H9 (cell line): ENCODE data around the gene KRTAP10-9. TPM values are rescaled to one million over a fixed set of nuclear protein-coding genes. Genes with fewer than 3 reads are reported as not detected.

Source experiments
- DNase-seq: peaks from one replicate; pipeline ENCODE4 v3.0.0-alpha.2; 2017
- H2AFZ ChIP-seq: one replicate; pipeline ENCODE4 v1.6.1; 2013; ENCODE audit warnings: mild to moderate bottlenecking, low read length, control low read depth, moderate library complexity
- H2AK5ac ChIP-seq: 2 replicates; pipeline ENCODE4 v1.6.1; 2013; ENCODE audit warnings: low read length, control low read depth, mixed read lengths; ENCODE audit not compliant: insufficient read length
- H2BK120ac ChIP-seq: one replicate; pipeline ENCODE4 v1.6.1; 2013; ENCODE audit warnings: low read depth, mild to moderate bottlenecking, low read length, control low read depth, inconsistent platforms; ENCODE audit not compliant: poor library complexity, severe bottlenecking
- H2BK12ac ChIP-seq: 2 replicates; pipeline ENCODE4 v1.6.1; 2013; ENCODE audit warnings: low read length, control low read depth, mixed read lengths, low read depth; ENCODE audit not compliant: insufficient read length
- H2BK15ac ChIP-seq: 2 replicates; pipeline ENCODE4 v1.6.1; 2013; ENCODE audit warnings: low read depth, low read length, control low read depth
- H2BK20ac ChIP-seq: one replicate; pipeline ENCODE4 v1.6.1; 2013; ENCODE audit warnings: low read depth, mild to moderate bottlenecking, low read length, control low read depth, inconsistent platforms; ENCODE audit not compliant: poor library complexity, severe bottlenecking
- H2BK5ac ChIP-seq: 2 replicates; pipeline ENCODE4 v1.6.1; 2013; ENCODE audit warnings: low read length, control low read depth, mixed read lengths; ENCODE audit not compliant: insufficient read length
- H3K14ac ChIP-seq: 2 replicates; pipeline ENCODE4 v1.6.1; 2013; ENCODE audit warnings: low read length, control low read depth; ENCODE audit not compliant: insufficient read depth
- H3K18ac ChIP-seq: 2 replicates; pipeline ENCODE4 v1.6.1; 2013; ENCODE audit warnings: low read depth, mild to moderate bottlenecking, mixed read lengths, low read length, control low read depth; ENCODE audit not compliant: insufficient read length
- H3K23ac ChIP-seq: 2 replicates; pipeline ENCODE4 v1.6.1; 2013; ENCODE audit warnings: low read length, control low read depth, mixed read lengths, low read depth; ENCODE audit not compliant: insufficient read length
- H3K23me2 ChIP-seq: 2 replicates; pipeline ENCODE4 v1.6.1; 2013; ENCODE audit warnings: low read depth, mild to moderate bottlenecking, mixed read lengths, low read length, control low read depth; ENCODE audit not compliant: insufficient read length, poor library complexity, severe bottlenecking
- H3K27ac ChIP-seq: 2 replicates; pipeline ENCODE4 v1.5.1; 2013; ENCODE audit warnings: low read length, control low read depth, mixed read lengths, low read depth; ENCODE audit not compliant: insufficient read length
- H3K27me3 ChIP-seq: 2 replicates; pipeline ENCODE4 v1.6.1; 2013; ENCODE audit warnings: low read length, control low read depth, inconsistent platforms; ENCODE audit not compliant: insufficient read depth
- H3K4ac ChIP-seq: 2 replicates; pipeline ENCODE4 v1.6.1; 2013; ENCODE audit warnings: low read depth, mild to moderate bottlenecking, control low read depth, inconsistent platforms, low read length, moderate library complexity
- H3K4me1 ChIP-seq: 2 replicates; pipeline ENCODE4 v1.6.1; 2013; ENCODE audit warnings: low read length, control low read depth, inconsistent platforms; ENCODE audit not compliant: insufficient read depth
- H3K4me2 ChIP-seq: 2 replicates; pipeline ENCODE4 v1.6.1; 2013; ENCODE audit warnings: low read length, control low read depth, mixed read lengths; ENCODE audit not compliant: insufficient read length, insufficient read depth
- H3K56ac ChIP-seq: 2 replicates; pipeline ENCODE4 v1.6.1; 2013; ENCODE audit warnings: low read depth, mild to moderate bottlenecking, mixed read lengths, low read length, control low read depth; ENCODE audit not compliant: insufficient read length
- H3K79me1 ChIP-seq: 2 replicates; pipeline ENCODE4 v1.6.1; 2013; ENCODE audit warnings: low read depth, mild to moderate bottlenecking, moderate library complexity, low read length, control low read depth, inconsistent platforms; ENCODE audit not compliant: insufficient read depth, poor library complexity, severe bottlenecking
- H3K79me2 ChIP-seq: 2 replicates; pipeline ENCODE4 v1.6.1; 2013; ENCODE audit warnings: low read length, control low read depth, inconsistent platforms; ENCODE audit not compliant: insufficient read depth
- H3K9ac ChIP-seq: 2 replicates; pipeline ENCODE4 v1.6.1; 2013; ENCODE audit warnings: low read length, control low read depth, mixed read lengths; ENCODE audit not compliant: insufficient read length; ENCODE audit errors: extremely low read depth
- H3K9me3 ChIP-seq: one replicate; pipeline ENCODE4 v1.6.1; 2013; ENCODE audit warnings: low read depth, low read length, inconsistent platforms; ENCODE audit not compliant: control insufficient read depth
- H3T11ph ChIP-seq: one replicate; pipeline ENCODE4 v1.6.1; 2013; ENCODE audit warnings: mild to moderate bottlenecking, low read length, control low read depth, inconsistent platforms
- H4K20me1 ChIP-seq: one replicate; pipeline ENCODE4 v1.6.1; 2013; ENCODE audit not compliant: control insufficient read depth, insufficient read length, insufficient read depth
- H4K5ac ChIP-seq: 2 replicates; pipeline ENCODE4 v1.6.1; 2013; ENCODE audit warnings: low read depth, mild to moderate bottlenecking, mixed read lengths, low read length, control low read depth; ENCODE audit not compliant: insufficient read length
- H4K8ac ChIP-seq: replicated peaks from 2 replicates; pipeline ENCODE4 v1.6.1; 2013; ENCODE audit warnings: low read length, control low read depth, mixed read lengths, low read depth; ENCODE audit not compliant: insufficient read length
- H4K91ac ChIP-seq: 2 replicates; pipeline ENCODE4 v1.6.1; 2013; ENCODE audit warnings: low read depth, mild to moderate bottlenecking, moderate library complexity, mixed read lengths, low read length, control low read depth; ENCODE audit not compliant: insufficient read length
- H3K27ac Mint-ChIP-seq, 3 experiments: 2 replicates in 2 of 3; 3 replicates in 1 of 3; pipeline ENCODE4 v1.8.0; 2020 to 2021; ENCODE audit warnings: mixed read lengths in 3 of 3, mild to moderate bottlenecking in 1 of 3, moderate library complexity in 1 of 3
- H3K27me3 Mint-ChIP-seq: 2 replicates; pipeline ENCODE4 v1.8.0; 2021; ENCODE audit warnings: low read depth, mild to moderate bottlenecking, moderate library complexity, mixed read lengths
- H3K36me3 Mint-ChIP-seq, 3 experiments: 2 replicates in 2 of 3; 3 replicates in 1 of 3; pipeline ENCODE4 v1.8.0; 2020 to 2021; ENCODE audit warnings: low read depth in 3 of 3, mixed read lengths in 3 of 3; ENCODE audit not compliant: insufficient read depth in 1 of 3
- H3K4me1 Mint-ChIP-seq, 2 experiments: 2 replicates each; pipeline ENCODE4 v1.8.0; 2020; ENCODE audit warnings: mixed read lengths in 2 of 2
- H3K4me3 Mint-ChIP-seq, 2 experiments: 2 replicates in 1 of 2; 3 replicates in 1 of 2; pipeline ENCODE4 v1.8.0; 2020 to 2021; ENCODE audit warnings: mild to moderate bottlenecking in 2 of 2, mixed read lengths in 2 of 2, moderate library complexity in 1 of 2
- H3K9me3 Mint-ChIP-seq, 2 experiments: 2 replicates in 1 of 2; 3 replicates in 1 of 2; pipeline ENCODE4 v1.8.0; 2020; ENCODE audit warnings: mild to moderate bottlenecking in 2 of 2, mixed read lengths in 2 of 2, moderate library complexity in 1 of 2
- WGBS: extraction: QIAGEN DNeasy Blood & Tissue Kit; methylation state at CpG from one replicate; pipeline ENCODE4 v1.1.7; 2013; ENCODE audit warnings: missing lambda C conversion rate, low lambda C conversion rate, mixed read lengths; ENCODE audit not compliant: insufficient read length; ENCODE audit errors: extremely low coverage; 5-methylcytosine and 5-hydroxymethylcytosine counted together
- total RNA-seq: library from RNA; stranded (reverse); gene quantifications from 2 replicates; pipeline ENCODE4 v1.2.1, GENCODE V29; 2021
- TF ChIP-seq, protein P1 (sequence below): fragments of 200-600 bp; sonication (generic); conservative IDR thresholded peaks from 3 replicates; pipeline ENCODE4 v1.8.0; 2021; ENCODE audit warnings: antibody characterized with exemption, mild to moderate bottlenecking

The KRTAP10-9 gene
- total RNA-seq, 1 experiment from 2014 or later = not detected

DNA sequence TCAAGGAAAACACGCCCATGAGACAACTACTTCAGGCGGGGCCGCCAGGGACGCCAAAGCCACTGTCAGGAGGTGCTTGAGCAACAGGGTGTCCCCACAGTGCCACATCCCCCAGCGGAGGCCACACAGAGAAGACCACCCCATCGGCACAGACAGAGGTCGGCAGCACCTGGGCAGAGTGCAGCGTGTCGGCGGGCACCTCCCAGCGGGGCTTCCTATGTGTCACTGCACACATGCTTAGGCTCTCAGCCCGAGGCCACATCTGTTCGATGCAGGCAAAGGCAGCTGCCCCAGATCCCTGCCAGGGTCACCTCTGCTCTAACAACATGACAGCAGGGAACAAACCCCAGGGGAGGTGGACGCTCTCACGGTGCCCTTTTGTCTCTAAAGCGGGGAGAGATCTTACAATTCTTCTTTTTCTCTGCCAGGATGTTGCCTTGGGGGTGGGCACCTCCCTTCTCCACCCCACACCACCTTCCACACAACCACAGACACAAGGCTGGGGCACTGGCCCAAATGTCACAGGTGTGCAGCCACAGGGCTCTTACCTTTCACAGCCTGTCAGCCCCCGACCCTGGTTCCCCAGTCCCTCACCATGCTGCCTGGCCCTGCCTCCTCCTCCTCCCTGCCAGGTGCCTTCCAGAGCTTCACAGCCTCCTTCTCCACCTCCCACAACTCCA lies 10.8 kb upstream of the KRTAP10-9 start:
- Histone ChIP-seq H3K23ac (no peak overlapping the region), H3K4me2 (no peak overlapping the region), H2BK5ac (no peak overlapping the region), H2BK120ac (no peak overlapping the region), H3K79me2 (no peaks in the 10 kb centered on the region), H3K23me2 (no peaks in the 10 kb centered on the region), H3T11ph (no peak overlapping the region), H2BK15ac (no peak overlapping the region), H3K9me3 (peaks cover 12% of the 10 kb centered on the region), H3K79me1 (no peaks in the 10 kb centered on the region), H4K20me1 (no peaks in the 10 kb centered on the region), H3K56ac (no peak overlapping the region), H3K14ac (no peak overlapping the region), H4K5ac (no peak overlapping the region), H4K91ac (no peak overlapping the region), H3K27ac (no peak overlapping the region), H3K27me3 (no peaks in the 10 kb centered on the region), H2BK12ac (no peak overlapping the region), H2AK5ac (no peak overlapping the region), H3K4ac (no peak overlapping the region), H3K18ac (no peak overlapping the region), H4K8ac (no peak overlapping the region), H3K9ac (no peak overlapping the region), H3K4me1 (no peaks in the 10 kb centered on the region), H2BK20ac (no peak overlapping the region), H2AFZ (no peak overlapping the region)
- WGBS = no CpG with 5 or more reads among the region's 17 CpGs
- no peak for DNase-seq
- Mint-ChIP-seq H3K27ac (peak overlapping the region in 1 of 3 experiments; percentile 75; a peak in 2 of 7 replicates), H3K36me3 (peaks cover 8 to 28% (median 23%) of the 10 kb centered on the region in 3 experiments), H3K9me3 (peaks cover 32 to 39% of the 10 kb centered on the region in 2 experiments), H3K4me3 (no peak overlapping the region), H3K4me1 (peaks cover 27% of the 10 kb centered on the region in 2 experiments), H3K27me3 (peaks cover 4% of the 10 kb centered on the region)
- TF ChIP-seq, protein P1, sequence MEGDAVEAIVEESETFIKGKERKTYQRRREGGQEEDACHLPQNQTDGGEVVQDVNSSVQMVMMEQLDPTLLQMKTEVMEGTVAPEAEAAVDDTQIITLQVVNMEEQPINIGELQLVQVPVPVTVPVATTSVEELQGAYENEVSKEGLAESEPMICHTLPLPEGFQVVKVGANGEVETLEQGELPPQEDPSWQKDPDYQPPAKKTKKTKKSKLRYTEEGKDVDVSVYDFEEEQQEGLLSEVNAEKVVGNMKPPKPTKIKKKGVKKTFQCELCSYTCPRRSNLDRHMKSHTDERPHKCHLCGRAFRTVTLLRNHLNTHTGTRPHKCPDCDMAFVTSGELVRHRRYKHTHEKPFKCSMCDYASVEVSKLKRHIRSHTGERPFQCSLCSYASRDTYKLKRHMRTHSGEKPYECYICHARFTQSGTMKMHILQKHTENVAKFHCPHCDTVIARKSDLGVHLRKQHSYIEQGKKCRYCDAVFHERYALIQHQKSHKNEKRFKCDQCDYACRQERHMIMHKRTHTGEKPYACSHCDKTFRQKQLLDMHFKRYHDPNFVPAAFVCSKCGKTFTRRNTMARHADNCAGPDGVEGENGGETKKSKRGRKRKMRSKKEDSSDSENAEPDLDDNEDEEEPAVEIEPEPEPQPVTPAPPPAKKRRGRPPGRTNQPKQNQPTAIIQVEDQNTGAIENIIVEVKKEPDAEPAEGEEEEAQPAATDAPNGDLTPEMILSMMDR = no peak
